PC-3 (cell line): ENCODE measurements around the gene GYPC. TPM values are rescaled to one million over a fixed set of nuclear protein-coding genes. Genes with fewer than 3 reads are reported as not detected.

ENCODE experiments used
- ATAC-seq: fragments of 200-7000 bp; cut with Tn5 transposase; 2 replicates; pipeline ENCODE4 v1.9.1; 2020; ENCODE audit warnings: mild to moderate bottlenecking, moderate library complexity
- BruUV-seq: library from RNA; stranded (reverse); fragments of 400-500 nt; replicated peaks from 2 replicates; lab custom pipeline; 2021; lab: Mats Ljungman, UMichigan
- CTCF ChIA-PET: fragments of 300-600 bp; sonication (Branson Sonifier 250); formaldehyde crosslinking; loops from one replicate; lab custom pipeline; 2022; ENCODE audit warnings: antibody characterized with exemption; lab: Charles Lee
- POLR2A ChIA-PET: fragments of 300-600 bp; sonication (Branson Sonifier 250); formaldehyde crosslinking; loops from one replicate; lab custom pipeline; 2022; ENCODE audit warnings: antibody characterized with exemption; ENCODE audit not compliant: unreplicated experiment; lab: Charles Lee
- DNase-seq: peaks from one replicate; pipeline ENCODE4 v3.0.0-alpha.2; 2015
- H2AFZ ChIP-seq: fragments of 300-600 bp; sonication (generic); 2 replicates; pipeline ENCODE4 v1.6.0; 2016; ENCODE audit warnings: antibody characterized with exemption, low read length
- H3F3A ChIP-seq: fragments of 300-600 bp; sonication (generic); one replicate; pipeline ENCODE4 v1.6.0; 2017; ENCODE audit warnings: antibody characterized with exemption, low read length, control low read depth, mild to moderate bottlenecking; ENCODE audit not compliant: unreplicated experiment
- H3K27ac ChIP-seq: fragments of 300-600 bp; sonication (generic); 2 replicates; pipeline ENCODE4 v1.5.1; 2016; ENCODE audit warnings: mild to moderate bottlenecking, low read length
- H3K27me3 ChIP-seq: fragments of 300-600 bp; sonication (generic); 2 replicates; pipeline ENCODE4 v1.6.1; 2016; ENCODE audit warnings: low read length, mixed read lengths
- H3K36me3 ChIP-seq: fragments of 300-600 bp; sonication (generic); 2 replicates; pipeline ENCODE4 v1.6.1; 2016; ENCODE audit warnings: low read depth, mixed run types, low read length, mixed read lengths
- H3K4me1 ChIP-seq: fragments of 300-600 bp; sonication (generic); 2 replicates; pipeline ENCODE4 v1.5.1; 2016; ENCODE audit warnings: low read length; ENCODE audit not compliant: insufficient read depth
- H3K4me2 ChIP-seq: fragments of 300-600 bp; sonication (generic); 2 replicates; pipeline ENCODE4 v1.6.0; 2016; ENCODE audit warnings: low read length
- H3K4me3 ChIP-seq: fragments of 300-600 bp; sonication (generic); 2 replicates; pipeline ENCODE4 v1.5.1; 2016; ENCODE audit warnings: mild to moderate bottlenecking, low read length, mixed read lengths
- H3K79me2 ChIP-seq: fragments of 300-600 bp; sonication (generic); 2 replicates; pipeline ENCODE4 v1.6.1; 2017; ENCODE audit warnings: low read length, mixed read lengths
- H3K9ac ChIP-seq: fragments of 300-600 bp; sonication (generic); 2 replicates; pipeline ENCODE4 v1.6.0; 2016; ENCODE audit warnings: mild to moderate bottlenecking, low read length
- H3K9me2 ChIP-seq: fragments of 300-600 bp; sonication (generic); replicated peaks from 2 replicates; pipeline ENCODE4 v1.6.1; 2016; ENCODE audit warnings: mixed run types, low read length, mixed read lengths
- H3K9me3 ChIP-seq: fragments of 300-600 bp; sonication (generic); 2 replicates; pipeline ENCODE4 v1.6.1; 2016; ENCODE audit warnings: low read length, mixed read lengths
- H4K20me1 ChIP-seq: fragments of 300-600 bp; sonication (generic); 2 replicates; pipeline ENCODE4 v1.6.1; 2016; ENCODE audit warnings: low read length, mixed read lengths
- CTCF ChIP-seq: fragments of 300-600 bp; sonication (generic); conservative IDR thresholded peaks from 2 replicates; pipeline ENCODE4 v1.5.1; 2017; ENCODE audit warnings: antibody characterized with exemption, low read depth, mild to moderate bottlenecking, low read length
- EZH2 ChIP-seq: fragments of 300-600 bp; sonication (generic); IDR thresholded peaks from one replicate; pipeline ENCODE4 v1.6.1; 2017; ENCODE audit warnings: antibody characterized with exemption, mild to moderate bottlenecking, low read length; ENCODE audit not compliant: unreplicated experiment
- EZH2phosphoT487 ChIP-seq: fragments of 300-600 bp; sonication (generic); IDR thresholded peaks from 2 replicates; pipeline ENCODE4 v1.6.1; 2018; ENCODE audit warnings: mild to moderate bottlenecking, antibody characterized with exemption, low read length, borderline replicate concordance
- intact Hi-C: fragments of 100-400 bp; cut with micrococcal nuclease; formaldehyde crosslinking; loops from 2 replicates; pipeline ENCODE4 v1.9.0; 2023
- total RNA-seq: library from RNA; depleted of rRNA; stranded (reverse); fragments of >200 nt; gene quantifications from 2 replicates; pipeline ENCODE4 v1.2.3, GENCODE V29; 2014

The GYPC gene
- total RNA-seq, 1 experiment from 2014 or later = not detected

GRCh38 chr2:126658319-126658904, 2.5 kb downstream of the GYPC start:
- DNase-seq (no peak), ATAC-seq (no peak)
- Histone ChIP-seq H2AFZ (no peak overlapping the region), H4K20me1 (no peaks in the 10 kb centered on the region), H3K4me1 (no peaks in the 10 kb centered on the region), H3F3A (no peaks in the 10 kb centered on the region), H3K27me3 (peaks cover 73% of the 10 kb centered on the region), H3K79me2 (no peaks in the 10 kb centered on the region), H3K4me2 (no peak overlapping the region), H3K9me3 (no peaks in the 10 kb centered on the region), H3K27ac (no peak overlapping the region), H3K9ac (no peak overlapping the region), H3K36me3 (no peaks in the 10 kb centered on the region), H3K4me3 (no peak overlapping the region), H3K9me2 (no peaks in the 10 kb centered on the region)
- ChIA-PET CTCF (no interaction called here), POLR2A (no interaction called here)
- intact Hi-C loops = no loop called here
- TF ChIP-seq CTCF (no peak), EZH2phosphoT487 (no peak), EZH2 (no peak)
- BruUV-seq = no TSS peak

- no peak overlapping the region for H3K4me3 ChIP-seq
- no peaks in the 10 kb centered on the region for H3F3A ChIP-seq
- POLR2A ChIA-PET = no interaction called here
- peaks cover 71% of the 10 kb centered on the region for H3K27me3 ChIP-seq
- no peak overlapping the region for H2AFZ ChIP-seq
- BruUV-seq = no TSS peak
- no peaks in the 10 kb centered on the region for H3K79me2 ChIP-seq
- no peak for ATAC-seq
- intact Hi-C loops = no loop called here
- no peaks in the 10 kb centered on the region for H4K20me1 ChIP-seq
- H3K9me3 ChIP-seq = no peaks in the 10 kb centered on the region
- CTCF ChIA-PET = no interaction called here
- no peaks in the 10 kb centered on the region for H3K36me3 ChIP-seq
- DNase-seq = no peak
- TF ChIP-seq EZH2phosphoT487 (no peak), EZH2 (no peak), CTCF (no peak)
- no peak overlapping the region for H3K27ac ChIP-seq
- H3K4me2 ChIP-seq = no peak overlapping the region
- no peaks in the 10 kb centered on the region for H3K4me1 ChIP-seq
- no peak overlapping the region for H3K9ac ChIP-seq
- no peaks in the 10 kb centered on the region for H3K9me2 ChIP-seq
Measured at GRCh38 chr2:126658905-126659561, 3.1 kb downstream of the GYPC start.
